DOHH2 (cell line): ENCODE measurements around the gene KLHDC4.

Experiments used
- H3F3A ChIP-seq: fragments of 200-600 bp; sonication (generic), shearing (Covaris generic); 2 replicates; pipeline ENCODE4 v1.6.0; 2016; ENCODE audit warnings: antibody characterized with exemption, mild to moderate bottlenecking; ENCODE audit not compliant: control insufficient read depth, insufficient read depth
- H3K27ac ChIP-seq: fragments of 200-600 bp; sonication (generic); 2 replicates; pipeline ENCODE4 v1.5.1; 2014; ENCODE audit warnings: low read depth, mild to moderate bottlenecking, low read length, moderate library complexity
- H3K27me3 ChIP-seq: fragments of 200-600 bp; sonication (generic); 2 replicates; pipeline ENCODE4 v1.6.1; 2014; ENCODE audit warnings: mild to moderate bottlenecking, low read length, mixed read lengths; ENCODE audit not compliant: control insufficient read depth
- H3K36me3 ChIP-seq: fragments of 200-600 bp; sonication (generic); 2 replicates; pipeline ENCODE4 v1.6.1; 2014; ENCODE audit warnings: mild to moderate bottlenecking, low read length, moderate library complexity, mixed read lengths; ENCODE audit not compliant: control insufficient read depth
- H3K4me1 ChIP-seq: fragments of 200-600 bp; sonication (generic); 2 replicates; pipeline ENCODE4 v1.6.1; 2014; ENCODE audit warnings: mild to moderate bottlenecking, low read length, mixed read lengths; ENCODE audit not compliant: control insufficient read depth
- H3K4me2 ChIP-seq: fragments of 200-600 bp; sonication (generic); 2 replicates; pipeline ENCODE4 v1.6.0; 2014; ENCODE audit warnings: mild to moderate bottlenecking, low read length, moderate library complexity
- H3K4me3 ChIP-seq: fragments of 200-600 bp; sonication (generic); 2 replicates; pipeline ENCODE4 v1.5.1; 2014; ENCODE audit warnings: mild to moderate bottlenecking, low read length, mixed read lengths
- H3K79me2 ChIP-seq: fragments of 200-600 bp; sonication (generic); 2 replicates; pipeline ENCODE4 v1.6.1; 2014; ENCODE audit warnings: mild to moderate bottlenecking, low read length, mixed read lengths; ENCODE audit not compliant: control insufficient read depth
- H3K9me2 ChIP-seq: fragments of 200-600 bp; sonication (generic); replicated peaks from 2 replicates; pipeline ENCODE4 v1.6.1; 2014; ENCODE audit warnings: mild to moderate bottlenecking, low read length, mixed read lengths; ENCODE audit not compliant: control insufficient read depth
- H3K9me3 ChIP-seq: fragments of 200-600 bp; sonication (generic); 2 replicates; pipeline ENCODE4 v1.6.1; 2014; ENCODE audit warnings: antibody characterized with exemption, low read length, mixed read lengths; ENCODE audit not compliant: control insufficient read depth, insufficient read depth
- H4K20me1 ChIP-seq: fragments of 200-600 bp; sonication (generic); 2 replicates; pipeline ENCODE4 v1.6.0; 2014; ENCODE audit warnings: low read depth, mild to moderate bottlenecking, antibody characterized with exemption, low read length, moderate library complexity; ENCODE audit not compliant: control insufficient read depth, insufficient read depth
- CTCF ChIP-seq: fragments of 200-600 bp; sonication (generic); IDR thresholded peaks from one replicate; pipeline ENCODE4 v1.5.1; 2014; ENCODE audit warnings: antibody characterized with exemption, mild to moderate bottlenecking, low read depth, low read length; ENCODE audit not compliant: poor library complexity, severe bottlenecking
- EZH2phosphoT487 ChIP-seq: fragments of 200-600 bp; sonication (generic); IDR thresholded peaks from 2 replicates; pipeline ENCODE4 v1.6.1; 2017; ENCODE audit warnings: borderline replicate concordance, mild to moderate bottlenecking, antibody characterized with exemption, low read length, moderate library complexity, mixed read lengths

KLHDC4 gene

DNA sequence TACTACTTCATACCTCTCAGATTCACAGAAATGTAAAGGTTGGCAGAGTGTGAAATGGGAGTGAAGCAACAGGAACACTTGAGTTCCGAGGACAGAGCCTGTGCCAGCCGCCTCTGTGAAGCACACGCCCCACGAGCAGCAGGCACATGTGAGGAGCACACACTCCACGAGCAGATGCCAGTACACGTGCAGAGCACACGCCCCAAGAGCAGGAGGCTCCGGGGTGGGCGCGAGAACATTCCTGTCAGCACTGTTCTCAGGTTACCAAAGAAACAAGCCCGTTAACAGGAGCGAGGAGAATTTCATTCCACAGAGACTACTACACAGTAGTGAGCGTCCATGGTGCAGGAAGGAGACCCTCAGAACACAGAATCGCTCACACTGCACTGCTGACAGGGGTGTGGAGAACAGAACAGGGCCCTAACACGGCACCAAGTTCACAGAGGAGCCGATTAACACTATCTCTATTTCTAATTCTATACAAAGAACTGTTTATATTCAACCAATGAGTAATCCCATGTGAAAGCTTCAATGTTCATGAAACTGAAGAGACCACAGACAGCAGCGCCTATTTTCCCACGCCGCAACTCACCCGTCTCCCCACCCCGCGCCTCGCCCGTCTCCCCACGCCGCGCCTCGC, 40.1 kb downstream of the KLHDC4 start:
- peaks cover 46% of the 10 kb centered on the region for H3F3A ChIP-seq
- no peaks in the 10 kb centered on the region for H4K20me1 ChIP-seq
- peaks cover 53% of the 10 kb centered on the region for H3K79me2 ChIP-seq
- H3K4me3 ChIP-seq: peak overlapping the region; percentile 58
- no peaks in the 10 kb centered on the region for H3K9me2 ChIP-seq
- H3K4me2 ChIP-seq: peak overlapping the region; percentile 66
- no peaks in the 10 kb centered on the region for H3K27me3 ChIP-seq
- peak overlapping the region; percentile 98 for H3K27ac ChIP-seq
- H3K4me1 ChIP-seq: peaks cover 81% of the 10 kb centered on the region
- H3K36me3 ChIP-seq: peaks cover 83% of the 10 kb centered on the region
- H3K9me3 ChIP-seq: no peaks in the 10 kb centered on the region
- TF ChIP-seq CTCF (no peak), EZH2phosphoT487 (no peak)

DNA sequence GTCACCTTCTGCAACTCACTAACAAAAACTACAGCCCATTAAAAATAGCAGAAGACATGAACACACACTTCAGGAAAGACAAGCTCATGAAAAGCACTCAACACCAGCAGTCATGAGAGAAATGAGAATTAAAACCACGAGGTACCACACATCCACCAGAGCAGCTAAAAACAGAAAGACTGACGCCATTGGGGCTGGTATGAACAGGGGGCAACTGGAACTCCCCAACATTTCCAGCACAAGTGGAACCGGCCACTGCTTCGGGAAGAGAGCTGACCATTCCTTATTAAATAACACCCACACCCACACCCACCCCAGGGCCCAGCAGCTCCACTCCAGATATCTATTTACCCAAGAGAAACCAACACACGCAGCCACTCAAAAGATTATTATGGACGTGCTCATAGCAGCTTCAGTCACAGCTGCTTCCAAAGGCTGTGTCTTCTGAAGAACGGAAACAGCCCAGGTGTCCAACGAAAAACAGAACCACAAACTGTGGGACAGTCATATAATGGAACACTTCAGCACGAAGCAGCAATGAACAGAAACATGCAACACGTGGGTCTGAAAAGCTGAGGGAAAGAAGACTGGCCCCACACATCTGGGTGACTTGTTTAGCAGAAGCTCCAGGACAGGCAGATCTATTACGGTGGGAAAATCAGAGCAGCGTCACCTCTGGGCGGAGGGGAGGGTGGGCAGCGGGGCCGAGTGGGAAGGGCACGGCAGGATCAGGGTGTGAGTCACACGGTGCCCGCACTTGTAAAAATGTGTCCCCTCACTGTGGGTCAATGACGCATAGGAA, 41.1 kb downstream of the KLHDC4 start:
- peaks cover 41% of the 10 kb centered on the region for H3F3A ChIP-seq
- peak overlapping the region; percentile 98 for H3K27ac ChIP-seq
- no peaks in the 10 kb centered on the region for H3K9me3 ChIP-seq
- peak overlapping the region; percentile 66 for H3K4me2 ChIP-seq
- H3K27me3 ChIP-seq: no peaks in the 10 kb centered on the region
- TF ChIP-seq EZH2phosphoT487: no peak
- peak overlapping the region; percentile 58 for H3K4me3 ChIP-seq
- H3K36me3 ChIP-seq: peaks cover 84% of the 10 kb centered on the region
- H4K20me1 ChIP-seq: no peaks in the 10 kb centered on the region
- peaks cover 86% of the 10 kb centered on the region for H3K4me1 ChIP-seq
- H3K79me2 ChIP-seq: peaks cover 57% of the 10 kb centered on the region
- H3K9me2 ChIP-seq: no peaks in the 10 kb centered on the region

DNA sequence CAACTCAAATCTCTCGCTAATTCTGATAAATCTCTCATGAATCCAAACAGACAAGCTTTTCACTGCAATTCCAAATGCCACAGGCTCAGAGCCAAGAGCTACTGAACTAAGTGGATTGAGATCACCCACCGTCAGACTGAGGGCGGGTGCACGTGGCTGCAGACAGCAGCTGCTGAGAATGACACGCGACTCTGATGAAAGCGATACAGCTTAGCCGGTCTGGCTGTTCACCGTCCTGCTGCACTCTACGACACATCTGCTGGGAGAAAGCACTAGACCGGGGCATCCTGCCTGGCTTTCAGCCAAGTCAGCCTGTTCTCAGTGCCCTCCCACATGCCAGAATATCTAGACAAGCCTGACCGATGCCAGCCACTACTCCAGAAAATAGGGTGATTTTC, 42.6 kb downstream of the KLHDC4 start:
- Histone ChIP-seq H3K4me1 (peaks cover 92% of the 10 kb centered on the region), H3K4me3 (peak overlapping the region; percentile 58), H3K79me2 (peaks cover 60% of the 10 kb centered on the region), H3K9me2 (no peaks in the 10 kb centered on the region), H3F3A (peaks cover 39% of the 10 kb centered on the region), H3K27ac (peak overlapping the region; percentile 98), H3K9me3 (no peaks in the 10 kb centered on the region), H3K36me3 (peaks cover 78% of the 10 kb centered on the region), H3K4me2 (peak overlapping the region; percentile 66), H3K27me3 (no peaks in the 10 kb centered on the region), H4K20me1 (no peaks in the 10 kb centered on the region)
- no peak for TF ChIP-seq EZH2phosphoT487
- TF ChIP-seq CTCF: no peak

GRCh38 chr16:87722590-87723225, 43.1 kb downstream of the KLHDC4 start:
- peaks cover 76% of the 10 kb centered on the region for H3K36me3 ChIP-seq
- peaks cover 34% of the 10 kb centered on the region for H3F3A ChIP-seq
- H3K4me1 ChIP-seq: peaks cover 92% of the 10 kb centered on the region
- H4K20me1 ChIP-seq: no peaks in the 10 kb centered on the region
- H3K27ac ChIP-seq: peak overlapping the region; percentile 98
- H3K9me3 ChIP-seq: no peaks in the 10 kb centered on the region
- H3K9me2 ChIP-seq: no peaks in the 10 kb centered on the region
- TF ChIP-seq CTCF: no peak
- no peak for TF ChIP-seq EZH2phosphoT487
- peaks cover 59% of the 10 kb centered on the region for H3K79me2 ChIP-seq
- peak overlapping the region; percentile 66 for H3K4me2 ChIP-seq
- H3K27me3 ChIP-seq: no peaks in the 10 kb centered on the region
- peak overlapping the region; percentile 58 for H3K4me3 ChIP-seq
